GM23338 (cell line): ENCODE measurements around the gene CSGALNACT2. TPM values are rescaled to one million over a fixed set of nuclear protein-coding genes. Genes with fewer than 3 reads are reported as not detected.

ENCODE experiments used
- ATAC-seq: fragments of 200-7000 bp; cut with Tn5 transposase; 3 replicates; pipeline ENCODE4 v1.9.1; 2020
- DNase-seq: peaks from one replicate; pipeline ENCODE4 v3.0.0-alpha.2; 2015; ENCODE audit warnings: low spot score
- H2AFZ ChIP-seq: fragments of 200-600 bp; sonication (generic); 2 replicates; pipeline ENCODE4 v1.8.0; 2016; ENCODE audit warnings: antibody characterized with exemption, mild to moderate bottlenecking, moderate library complexity
- H3F3A ChIP-seq: fragments of 200-600 bp; sonication (generic); replicated peaks from 2 replicates; pipeline ENCODE4 v1.8.0; 2017; ENCODE audit warnings: antibody characterized with exemption, mixed run types, low read depth
- H3K27ac ChIP-seq: fragments of 200-600 bp; sonication (generic); 2 replicates; pipeline ENCODE4 v1.6.1; 2016; ENCODE audit warnings: low read depth
- H3K27me3 ChIP-seq: fragments of 200-600 bp; sonication (generic); 2 replicates; pipeline ENCODE4 v1.8.0; 2016; ENCODE audit warnings: mild to moderate bottlenecking, mixed run types, moderate library complexity; ENCODE audit not compliant: insufficient read depth
- H3K36me3 ChIP-seq: fragments of 200-600 bp; sonication (generic); 2 replicates; pipeline ENCODE4 v1.8.0; 2016; ENCODE audit warnings: mild to moderate bottlenecking; ENCODE audit not compliant: insufficient read depth
- H3K4me1 ChIP-seq: fragments of 200-600 bp; sonication (generic); 2 replicates; pipeline ENCODE4 v1.8.0; 2016; ENCODE audit warnings: mild to moderate bottlenecking, moderate library complexity; ENCODE audit not compliant: insufficient read depth
- H3K4me2 ChIP-seq: fragments of 200-600 bp; sonication (generic); 2 replicates; pipeline ENCODE4 v1.7.1; 2017; ENCODE audit warnings: mixed run types
- H3K4me3 ChIP-seq: fragments of 200-600 bp; sonication (generic); 2 replicates; pipeline ENCODE4 v1.6.1; 2016; ENCODE audit warnings: mixed run types
- H3K79me2 ChIP-seq: fragments of 200-600 bp; sonication (generic); replicated peaks from 2 replicates; pipeline ENCODE4 v1.8.0; 2017; ENCODE audit warnings: mild to moderate bottlenecking; ENCODE audit not compliant: insufficient read depth
- H3K9me2 ChIP-seq: fragments of 200-600 bp; sonication (generic); 2 replicates; pipeline ENCODE4 v1.8.0; 2017; ENCODE audit not compliant: insufficient read depth
- H4K20me1 ChIP-seq: fragments of 200-600 bp; sonication (generic); replicated peaks from 2 replicates; pipeline ENCODE4 v1.8.0; 2017; ENCODE audit warnings: mild to moderate bottlenecking; ENCODE audit not compliant: insufficient read depth
- H3K27ac Mint-ChIP-seq: 2 replicates; pipeline ENCODE4 v1.8.0; 2020; ENCODE audit warnings: inconsistent platforms, mild to moderate bottlenecking, moderate library complexity, mixed read lengths
- H3K27me3 Mint-ChIP-seq: 3 replicates; pipeline ENCODE4 v1.8.0; 2022; ENCODE audit warnings: low read depth, mild to moderate bottlenecking, moderate library complexity, mixed read lengths, inconsistent platforms; ENCODE audit not compliant: insufficient read depth, poor library complexity
- H3K36me3 Mint-ChIP-seq: 3 replicates; pipeline ENCODE4 v1.8.0; 2021; ENCODE audit warnings: low read depth, mild to moderate bottlenecking, inconsistent platforms, moderate library complexity, mixed read lengths
- H3K4me1 Mint-ChIP-seq: 3 replicates; pipeline ENCODE4 v1.8.0; 2020; ENCODE audit warnings: mild to moderate bottlenecking, inconsistent platforms, mixed read lengths
- H3K4me3 Mint-ChIP-seq: 3 replicates; pipeline ENCODE4 v1.8.0; 2021; ENCODE audit warnings: moderate library complexity, mild to moderate bottlenecking, inconsistent platforms, mixed read lengths
- H3K9me3 Mint-ChIP-seq: 3 replicates; pipeline ENCODE4 v1.8.0; 2020; ENCODE audit warnings: moderate library complexity, mild to moderate bottlenecking, inconsistent platforms, mixed read lengths
- CREB1 ChIP-seq: fragments of 250-450 bp; sonication (Bioruptor Pico); IDR thresholded peaks from 2 replicates; pipeline ENCODE4 v1.5.0; 2020; ENCODE audit warnings: low read depth, mild to moderate bottlenecking, moderate library complexity
- CTCF ChIP-seq, 2 experiments: fragments of 200-600 bp in 1 of 2; sonication (generic) in 1 of 2; conservative IDR thresholded peaks; 2 replicates each; pipeline versions ENCODE4 v1.5.1 to v1.6.1; 2016 to 2017; ENCODE audit warnings: antibody characterized with exemption in 2 of 2, low read depth in 2 of 2, mild to moderate bottlenecking in 2 of 2, moderate library complexity in 1 of 2
- ETS1 ChIP-seq: IDR thresholded peaks from 2 replicates; pipeline ENCODE4 v1.6.1; 2016; ENCODE audit warnings: antibody characterized with exemption
- EZH2 ChIP-seq: fragments of 200-600 bp; sonication (generic); IDR thresholded peaks from one replicate; pipeline ENCODE4 v1.8.0; 2017; ENCODE audit warnings: antibody characterized with exemption, mild to moderate bottlenecking, low read depth; ENCODE audit not compliant: unreplicated experiment
- JUNB ChIP-seq: IDR thresholded peaks from one replicate; pipeline ENCODE4 v1.6.1; 2016; ENCODE audit warnings: antibody characterized with exemption; ENCODE audit not compliant: unreplicated experiment
- REST ChIP-seq: IDR thresholded peaks from one replicate; pipeline ENCODE4 v1.6.1; 2018; ENCODE audit warnings: antibody characterized with exemption; ENCODE audit not compliant: unreplicated experiment
- STAT1 ChIP-seq: IDR thresholded peaks from one replicate; pipeline ENCODE4 v1.6.1; 2016; ENCODE audit warnings: antibody characterized with exemption; ENCODE audit not compliant: unreplicated experiment
- ZNF114 ChIP-seq: fragments of 250-450 bp; sonication (Bioruptor Pico); IDR thresholded peaks from 2 replicates; pipeline ENCODE4 v1.5.0; 2020; ENCODE audit warnings: mild to moderate bottlenecking, moderate library complexity
- polyA plus RNA-seq: library from polyadenylated mRNA; unstranded; fragments of >200 nt; fragmentation: Nextera tagmentation; extraction: Ambion mirVana; gene quantifications from 2 replicates; pipeline ENCODE4 v1.2.1, GENCODE V29; 2016
- total RNA-seq: library from RNA; depleted of rRNA; stranded (reverse); fragments of >200 nt; shearing (Covaris generic); gene quantifications from 2 replicates; pipeline ENCODE4 v1.2.3, GENCODE V29; 2014

CSGALNACT2 gene
- total and polyA plus RNA-seq, 2 experiments from 2014 or later = 3.0 to 4.6 TPM

- H3K4me3 ChIP-seq = no peak overlapping the region
- Mint-ChIP-seq H3K36me3 (no peaks in the 10 kb centered on the region; the same call in 2 of the 3 replicates), H3K27ac (peak overlapping the region; percentile 51; the same call in 1 of the 2 replicates), H3K4me3 (no peak overlapping the region), H3K4me1 (no peaks in the 10 kb centered on the region), H3K9me3 (no peaks in the 10 kb centered on the region), H3K27me3 (peaks cover 5% of the 10 kb centered on the region)
- H3K27me3 ChIP-seq = no peaks in the 10 kb centered on the region
- H3K27ac ChIP-seq = no peak overlapping the region
- no peak for TF ChIP-seq JUNB
- no peak for TF ChIP-seq STAT1
- TF ChIP-seq ZNF114 (CRISPR knock-in tag) = no peak
- TF ChIP-seq REST = no peak
- TF ChIP-seq EZH2 = no peak
- no peak for TF ChIP-seq CTCF (conservative IDR thresholded peaks at IDR 0.05; ENCODE audit: low read depth in 2 of 2)
- H3K4me2 ChIP-seq = no peak overlapping the region
- DNase-seq (no peak), ATAC-seq (no peak)
- no peaks in the 10 kb centered on the region for H3F3A ChIP-seq
- no peak overlapping the region for H2AFZ ChIP-seq
- H3K79me2 ChIP-seq = no peaks in the 10 kb centered on the region
- no peaks in the 10 kb centered on the region for H4K20me1 ChIP-seq
- no peaks in the 10 kb centered on the region for H3K36me3 ChIP-seq
- H3K4me1 ChIP-seq = no peaks in the 10 kb centered on the region
- H3K9me2 ChIP-seq = no peaks in the 10 kb centered on the region
Measured at GRCh38 chr10:43114088-43114742, 24.0 kb upstream of the CSGALNACT2 start.

- no peak overlapping the region for H3K27ac ChIP-seq
- H2AFZ ChIP-seq = no peak overlapping the region
- Mint-ChIP-seq H3K4me3 (no peak overlapping the region), H3K36me3 (no peaks in the 10 kb centered on the region; the same call in 2 of the 3 replicates), H3K9me3 (no peaks in the 10 kb centered on the region), H3K27me3 (peaks cover 3% of the 10 kb centered on the region), H3K27ac (no peak overlapping the region), H3K4me1 (no peaks in the 10 kb centered on the region)
- H4K20me1 ChIP-seq = no peaks in the 10 kb centered on the region
- no peak overlapping the region for H3K4me2 ChIP-seq
- H3K36me3 ChIP-seq = no peaks in the 10 kb centered on the region
- DNase-seq (no peak), ATAC-seq (peak; percentile 28; the same call in 1 of the 3 replicates)
- H3F3A ChIP-seq = no peaks in the 10 kb centered on the region
- H3K4me1 ChIP-seq = no peaks in the 10 kb centered on the region
- TF ChIP-seq ETS1 (no peak), CREB1 (CRISPR knock-in tag) (no peak)
- H3K9me2 ChIP-seq = no peaks in the 10 kb centered on the region
- H3K27me3 ChIP-seq = no peaks in the 10 kb centered on the region
- H3K79me2 ChIP-seq = no peaks in the 10 kb centered on the region
- H3K4me3 ChIP-seq = no peak overlapping the region
Measured at GRCh38 chr10:43114743-43115611, 23.3 kb upstream of the CSGALNACT2 start.
